ENCODE data around the gene HLTF. TPM values are rescaled to one million over a fixed set of nuclear protein-coding genes. Genes with fewer than 3 reads are reported as not detected.

Gene HLTF
- total RNA-seq, 2 donors from 2014 or later, result 12.3 to 16.4 TPM

GRCh38 chr3:149013726-149014125 is 72.6 kb downstream of the HLTF start:
- Histone ChIP-seq H3K27ac (no peak overlapping the region), H3K9ac (ENCODE audit: low read depth in 2 of 2, low read length in 2 of 2) (no peak overlapping the region), H3K36me3 (no peaks in the 10 kb centered on the region), H3K4me3 (no peak overlapping the region), H3K4me1 (no peaks in the 10 kb centered on the region), H3K27me3 (no peaks in the 10 kb centered on the region), H3K9me3 (no peaks in the 10 kb centered on the region)
- TF ChIP-seq, protein P1, sequence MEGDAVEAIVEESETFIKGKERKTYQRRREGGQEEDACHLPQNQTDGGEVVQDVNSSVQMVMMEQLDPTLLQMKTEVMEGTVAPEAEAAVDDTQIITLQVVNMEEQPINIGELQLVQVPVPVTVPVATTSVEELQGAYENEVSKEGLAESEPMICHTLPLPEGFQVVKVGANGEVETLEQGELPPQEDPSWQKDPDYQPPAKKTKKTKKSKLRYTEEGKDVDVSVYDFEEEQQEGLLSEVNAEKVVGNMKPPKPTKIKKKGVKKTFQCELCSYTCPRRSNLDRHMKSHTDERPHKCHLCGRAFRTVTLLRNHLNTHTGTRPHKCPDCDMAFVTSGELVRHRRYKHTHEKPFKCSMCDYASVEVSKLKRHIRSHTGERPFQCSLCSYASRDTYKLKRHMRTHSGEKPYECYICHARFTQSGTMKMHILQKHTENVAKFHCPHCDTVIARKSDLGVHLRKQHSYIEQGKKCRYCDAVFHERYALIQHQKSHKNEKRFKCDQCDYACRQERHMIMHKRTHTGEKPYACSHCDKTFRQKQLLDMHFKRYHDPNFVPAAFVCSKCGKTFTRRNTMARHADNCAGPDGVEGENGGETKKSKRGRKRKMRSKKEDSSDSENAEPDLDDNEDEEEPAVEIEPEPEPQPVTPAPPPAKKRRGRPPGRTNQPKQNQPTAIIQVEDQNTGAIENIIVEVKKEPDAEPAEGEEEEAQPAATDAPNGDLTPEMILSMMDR (IDR thresholded peaks at IDR 0.05), result no peak
- intact Hi-C loops (cut with DNase I), result no loop called here
- no peak for DNase-seq

DNA sequence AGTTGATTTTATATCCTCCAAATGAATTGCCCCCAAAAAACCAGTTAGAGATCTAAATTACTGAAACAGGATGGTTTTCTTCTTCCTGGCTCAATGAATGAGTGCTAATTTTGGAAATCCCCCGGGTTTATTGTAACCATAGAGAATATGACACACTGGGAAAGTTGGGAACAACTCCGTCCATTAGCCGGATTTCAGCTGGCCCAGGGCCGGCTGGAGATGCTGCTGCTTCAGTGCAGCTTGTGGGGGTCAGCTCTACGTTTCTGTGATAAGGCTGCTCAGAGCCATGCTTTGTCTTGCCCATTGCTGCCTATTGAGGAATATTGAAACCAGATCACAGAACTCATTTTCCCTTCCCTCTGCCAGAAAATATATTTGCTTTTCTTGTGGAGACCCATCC is 74.7 kb downstream of the HLTF start:
- no peak overlapping the region for H3K9ac ChIP-seq (ENCODE audit: low read depth in 2 of 2, low read length in 2 of 2)
- no peaks in the 10 kb centered on the region for H3K4me1 ChIP-seq
- H3K27ac ChIP-seq, result no peak overlapping the region
- DNase-seq, result no peak
- H3K4me3 ChIP-seq, result no peak overlapping the region
- TF ChIP-seq, protein P1 (IDR thresholded peaks at IDR 0.05), result no peak
- H3K36me3 ChIP-seq, result no peaks in the 10 kb centered on the region
- intact Hi-C loops (cut with DNase I), result no loop called here
- no peaks in the 10 kb centered on the region for H3K27me3 ChIP-seq
- H3K9me3 ChIP-seq, result no peaks in the 10 kb centered on the region

- Histone ChIP-seq H3K9ac (ENCODE audit: low read depth in 2 of 2, low read length in 2 of 2) (no peak overlapping the region), H3K9me3 (no peaks in the 10 kb centered on the region), H3K27me3 (no peaks in the 10 kb centered on the region), H3K4me1 (no peaks in the 10 kb centered on the region), H3K4me3 (no peak overlapping the region), H3K27ac (no peak overlapping the region), H3K36me3 (no peaks in the 10 kb centered on the region)
- TF ChIP-seq, protein P1 (IDR thresholded peaks at IDR 0.05), result no peak
- intact Hi-C loops (cut with DNase I), result no loop called here
- no peak for DNase-seq
Observed at GRCh38 chr3:149010966-149011365, 75.4 kb downstream of the HLTF start.

- Histone ChIP-seq H3K27me3 (no peaks in the 10 kb centered on the region), H3K9ac (ENCODE audit: low read depth in 2 of 2, low read length in 2 of 2) (no peak overlapping the region), H3K27ac (no peak overlapping the region), H3K4me1 (no peaks in the 10 kb centered on the region), H3K9me3 (no peaks in the 10 kb centered on the region), H3K36me3 (no peaks in the 10 kb centered on the region), H3K4me3 (no peak overlapping the region)
- intact Hi-C loops (cut with DNase I), result no loop called here
- DNase-seq, result no peak
- TF ChIP-seq, protein P1 (IDR thresholded peaks at IDR 0.05), result no peak
Observed at GRCh38 chr3:149010504-149010951, 75.8 kb downstream of the HLTF start.

- TF ChIP-seq, protein P1 (IDR thresholded peaks at IDR 0.05), result no peak
- no peak overlapping the region for H3K9ac ChIP-seq (ENCODE audit: low read depth in 2 of 2, low read length in 2 of 2)
- H3K36me3 ChIP-seq, result no peaks in the 10 kb centered on the region
- intact Hi-C loops (cut with DNase I), result no loop called here
- no peaks in the 10 kb centered on the region for H3K9me3 ChIP-seq
- H3K4me3 ChIP-seq, result no peak overlapping the region
- no peaks in the 10 kb centered on the region for H3K4me1 ChIP-seq
- no peak for DNase-seq
- H3K27ac ChIP-seq, result no peak overlapping the region
- H3K27me3 ChIP-seq, result no peaks in the 10 kb centered on the region
Observed at GRCh38 chr3:149009732-149010131, 76.6 kb downstream of the HLTF start.
